Pulmonary artery endothelial cell (primary cell): ENCODE data around the gene GRID2. TPM values are rescaled to one million over a fixed set of nuclear protein-coding genes. Genes with fewer than 3 reads are reported as not detected.
"Not testable (repeated sequence)": the region's sequence is repeated elsewhere in the genome, so short reads cannot be mapped to it uniquely, and the experiment has no call there.

Experiments used
- DNase-seq: peaks from one replicate; pipeline ENCODE4 v3.0.0-alpha.2; 2011; ENCODE audit warnings: low read depth, low spot score
- total RNA-seq: library from RNA; depleted of rRNA; stranded (reverse); fragments of >200 nt; gene quantifications from 2 replicates; pipeline ENCODE4 v1.2.3, GENCODE V29; 2014

Gene GRID2
- total RNA-seq, 1 donor from 2014 or later: not detected

DNA sequence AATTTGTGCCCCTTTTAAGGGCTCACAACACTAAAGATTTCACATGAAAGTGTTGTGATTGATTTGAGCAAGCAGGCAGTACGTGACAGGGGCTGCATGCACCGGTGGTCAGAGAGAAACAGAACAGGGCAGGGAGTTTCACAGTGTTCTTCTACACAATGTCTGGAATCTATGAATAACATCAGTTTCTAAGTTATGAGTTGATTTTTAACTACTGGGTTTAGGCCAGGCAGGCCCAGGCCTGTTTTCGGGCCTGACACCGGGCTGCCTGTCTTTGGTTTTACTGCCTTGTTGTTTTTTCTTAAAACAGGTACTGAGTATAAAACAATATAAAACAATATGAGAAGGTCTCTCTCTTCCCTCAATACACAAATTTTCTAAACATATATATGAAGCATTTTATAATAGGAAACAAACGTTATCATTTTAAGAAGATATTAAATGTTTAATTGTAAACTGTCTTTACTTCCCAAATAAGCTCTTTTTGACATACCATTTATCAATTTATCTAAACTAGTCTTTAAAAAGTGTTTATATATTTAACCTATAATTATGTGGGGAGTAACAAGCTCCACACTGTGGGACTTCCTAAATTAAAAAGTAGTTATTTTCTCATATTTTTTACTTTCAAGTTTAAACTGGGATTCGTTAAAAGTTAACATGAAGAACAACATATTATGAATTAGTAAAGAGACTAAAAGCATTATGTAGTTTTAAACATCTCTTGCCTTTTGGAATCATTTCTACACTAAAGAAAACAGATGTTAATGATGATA, 997.2 kb downstream of the GRID2 start:
- not testable (repeated sequence) for DNase-seq

DNA sequence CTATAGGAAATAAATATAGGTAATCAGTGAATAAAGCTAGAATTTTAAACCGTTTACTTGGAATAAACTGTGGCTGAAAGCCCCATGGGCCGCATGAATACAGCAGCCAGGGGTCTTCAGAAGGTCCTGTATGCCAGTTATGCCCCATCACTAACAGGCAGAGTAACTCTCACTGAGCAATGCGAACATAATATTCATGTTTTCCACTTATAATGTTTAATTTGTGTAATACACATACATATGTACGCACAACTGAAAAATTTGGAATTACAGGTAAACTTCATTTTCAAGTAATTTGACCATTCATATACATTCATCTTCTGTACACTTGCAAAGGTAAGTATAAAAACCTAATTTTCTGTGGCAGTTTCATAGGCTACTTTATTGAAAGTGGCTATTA, 998.5 kb downstream of the GRID2 start:
- DNase-seq: no peak

DNA sequence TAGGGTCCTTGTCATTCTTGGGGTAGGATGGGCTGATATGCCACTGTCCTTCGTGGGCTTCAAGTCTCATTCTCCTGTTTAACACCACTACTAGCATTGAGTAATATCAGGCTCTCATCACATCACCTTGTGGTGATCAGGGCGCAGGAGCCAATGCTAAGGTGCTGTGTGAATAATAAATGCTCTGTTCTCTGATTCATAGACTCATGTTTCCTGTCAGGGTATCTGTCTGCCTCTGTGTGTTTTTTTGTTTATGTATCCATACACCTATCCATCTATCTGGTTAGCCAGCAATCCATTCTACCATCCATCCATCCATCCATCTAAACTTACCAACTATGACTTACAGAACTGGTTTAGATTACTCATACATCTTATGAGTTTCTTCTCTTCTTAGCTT, 999.7 kb downstream of the GRID2 start:
- no peak for DNase-seq

DNA sequence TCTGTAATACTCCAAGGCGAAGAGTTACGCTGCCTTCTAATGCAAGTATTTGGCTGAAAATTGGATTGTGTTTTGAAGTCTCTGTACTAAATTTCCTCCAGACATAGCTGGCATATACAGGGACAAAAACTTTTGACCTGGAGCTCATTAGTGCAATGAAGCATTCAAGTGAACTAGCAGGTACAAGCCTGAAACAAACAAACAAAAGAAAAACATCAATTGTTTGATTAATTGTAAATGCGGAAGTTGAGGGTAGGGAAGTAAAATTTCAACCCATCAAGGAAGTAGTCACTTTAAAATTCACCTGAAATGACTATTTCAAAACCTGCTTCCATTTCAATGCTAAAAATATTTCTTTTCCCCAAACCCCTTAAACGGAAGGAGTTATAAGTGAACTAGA, 1008.5 kb downstream of the GRID2 start:
- no peak for DNase-seq

DNA sequence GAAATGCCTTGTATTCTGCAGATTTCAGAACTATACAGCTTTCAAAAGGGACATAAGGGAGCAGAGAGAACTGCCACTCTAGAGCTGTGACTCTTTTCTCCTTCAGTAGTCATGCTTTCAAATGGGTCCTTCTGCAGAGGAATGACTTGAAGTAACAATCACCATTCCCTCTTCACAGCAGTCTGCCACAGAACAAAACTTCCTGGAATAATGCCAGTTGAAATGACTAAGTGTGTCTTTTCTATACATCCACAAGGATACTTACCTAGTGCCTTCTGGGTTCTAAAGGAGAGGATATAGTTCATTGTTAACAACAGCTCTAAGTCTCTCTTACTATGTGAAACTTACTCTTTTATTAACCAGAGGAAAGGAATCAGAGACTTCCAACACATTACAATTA, 1009.4 kb downstream of the GRID2 start:
- no peak for DNase-seq

DNA sequence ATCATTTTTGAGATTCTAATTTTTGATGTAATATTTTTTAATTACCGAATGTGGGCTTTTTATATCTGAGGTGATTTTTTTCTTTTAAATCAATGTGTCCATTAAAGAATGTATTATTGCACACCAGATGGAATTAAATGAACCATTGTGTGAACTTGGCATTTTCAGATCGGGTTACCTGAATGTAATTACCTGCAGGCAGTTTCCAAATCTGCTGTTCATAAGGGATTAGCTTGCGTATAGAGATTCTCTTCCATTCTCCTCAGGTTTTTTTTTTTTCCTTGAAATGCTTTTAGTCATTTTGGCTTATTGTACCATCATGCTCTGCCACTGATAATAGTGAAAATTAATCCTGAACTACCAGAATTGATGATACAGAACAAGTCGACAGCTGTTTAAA, 1013.3 kb downstream of the GRID2 start:
- no peak for DNase-seq

DNA sequence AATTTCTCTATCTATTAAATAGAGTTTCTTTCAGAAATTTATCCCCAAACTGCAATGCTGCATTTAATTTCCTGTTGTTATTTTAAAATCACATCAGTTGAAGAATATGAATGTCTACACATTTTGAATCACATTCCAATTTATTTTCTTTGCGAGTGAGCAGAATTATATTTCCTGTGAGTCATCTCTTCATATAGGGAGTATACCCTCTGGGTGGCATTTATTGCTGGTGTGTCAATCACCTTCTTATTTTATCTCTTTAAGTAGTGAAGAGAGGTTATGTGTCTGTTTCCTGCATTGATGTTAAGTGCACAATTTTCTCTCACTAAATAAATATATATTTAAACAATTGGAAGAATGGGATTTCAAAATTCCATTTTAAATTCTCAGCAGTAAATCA, 1013.8 kb downstream of the GRID2 start:
- DNase-seq: no peak

DNA sequence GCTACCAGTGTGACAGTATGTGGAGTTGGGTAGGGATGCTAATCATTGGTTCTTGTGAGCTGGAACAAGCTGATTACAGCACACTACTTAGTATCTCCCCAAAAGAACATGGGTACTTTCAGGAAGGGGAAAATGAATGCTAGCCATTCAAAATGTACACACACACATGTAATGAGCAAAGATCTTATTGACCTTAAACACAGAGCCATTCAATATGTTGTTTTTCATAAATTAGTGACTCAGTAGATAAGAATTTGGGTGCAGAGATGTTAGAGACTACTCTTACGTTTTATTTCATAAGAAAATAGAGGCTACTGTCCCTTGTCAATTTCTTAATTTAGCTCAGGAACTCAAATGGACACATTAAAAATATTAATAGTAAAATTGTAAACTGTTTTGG, 1015.3 kb downstream of the GRID2 start:
- no peak for DNase-seq

DNA sequence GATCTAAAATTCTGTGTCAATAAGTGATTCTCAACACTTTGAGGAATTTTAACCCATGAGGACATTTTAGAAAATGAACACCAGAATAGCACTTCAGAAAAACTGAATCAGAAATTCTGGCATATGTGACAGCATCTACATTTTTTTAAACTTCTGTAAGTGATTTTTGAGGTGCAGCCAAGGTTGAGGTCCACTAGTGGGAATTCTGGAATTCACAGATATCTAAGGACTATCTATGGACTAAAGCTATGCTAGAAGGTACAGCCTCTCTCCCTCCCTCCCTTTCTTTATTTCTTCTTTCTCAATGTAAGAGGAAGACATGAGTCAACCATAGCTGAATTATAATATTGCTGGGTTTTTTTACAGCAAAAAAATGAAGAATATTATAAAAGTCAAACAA, 1016.6 kb downstream of the GRID2 start:
- DNase-seq: no peak

DNA sequence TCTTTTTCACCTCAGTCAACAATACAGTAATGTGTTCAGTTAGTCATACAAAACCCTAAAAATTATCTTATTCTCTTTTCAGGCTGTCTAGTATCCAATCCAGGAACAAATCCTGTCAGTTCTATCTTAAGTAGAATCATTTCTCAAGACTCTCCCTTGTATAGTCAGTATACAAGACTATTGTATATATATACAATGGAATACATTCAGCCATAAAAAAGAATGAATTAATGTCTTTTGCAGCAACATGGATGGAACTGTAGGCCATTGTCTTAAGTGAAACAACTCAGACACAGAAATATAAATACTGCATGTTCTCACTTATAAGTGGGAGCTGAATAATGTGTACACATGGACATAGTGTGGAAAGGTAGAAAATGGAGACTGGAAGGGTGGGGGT, 1023.6 kb downstream of the GRID2 start:
- DNase-seq: no peak

DNA sequence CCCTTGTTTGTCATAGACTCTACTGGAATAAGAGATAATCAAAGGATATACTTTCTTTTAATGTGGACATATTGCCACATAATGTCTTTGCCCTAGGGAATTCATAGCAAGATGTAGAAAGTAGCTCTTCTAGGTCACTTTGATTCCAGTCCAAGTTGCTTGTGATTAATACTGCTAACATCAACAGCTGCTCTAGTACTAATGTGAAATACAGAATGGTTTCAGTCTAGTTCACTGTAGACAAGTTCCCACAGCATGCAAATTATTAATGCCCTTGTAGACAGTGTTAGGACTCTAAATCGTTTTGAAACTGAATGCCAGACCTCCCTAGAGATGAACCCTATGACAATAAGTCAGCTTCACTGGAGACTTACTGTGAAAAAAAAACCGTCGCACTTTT, 1030.2 kb downstream of the GRID2 start:
- DNase-seq: no peak

DNA sequence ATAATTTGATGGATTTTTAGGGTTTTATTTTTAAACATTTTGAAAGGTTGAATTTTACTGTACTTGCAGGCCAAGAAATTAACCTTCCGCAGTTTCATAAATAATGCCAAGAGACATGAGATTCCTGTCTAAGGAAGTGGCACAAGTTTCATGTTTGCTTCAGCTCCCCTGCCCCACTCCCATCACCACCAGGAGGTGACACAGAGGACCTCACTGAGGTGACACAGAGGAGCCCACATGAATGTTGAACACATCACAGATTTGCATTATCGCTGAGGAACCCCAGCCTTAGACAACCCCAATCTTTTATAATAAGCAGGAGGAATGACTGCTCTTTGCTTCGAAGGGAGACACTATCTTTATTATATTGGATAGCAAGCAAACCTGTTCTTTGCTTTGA, 1033.4 kb downstream of the GRID2 start:
- no peak for DNase-seq

DNA sequence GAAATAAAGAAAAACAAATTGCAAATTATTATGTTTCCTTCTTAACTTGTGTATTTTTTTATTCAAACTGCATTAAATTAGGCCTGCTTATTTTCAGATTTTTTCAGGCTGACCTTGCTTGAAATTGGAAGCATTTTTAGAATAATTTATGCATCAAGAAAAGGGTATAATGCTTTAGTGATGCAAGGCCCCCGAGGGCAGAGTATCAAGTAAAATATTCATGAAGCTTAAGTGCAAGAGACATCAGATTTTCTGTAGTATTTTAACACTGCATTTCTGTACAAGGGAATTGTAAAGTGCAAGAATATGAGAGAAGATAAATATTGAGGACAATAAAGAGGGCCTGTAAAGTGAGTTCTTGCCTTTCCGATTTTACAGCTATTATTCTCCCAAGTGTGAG, 1039.0 kb downstream of the GRID2 start:
- no peak for DNase-seq

DNA sequence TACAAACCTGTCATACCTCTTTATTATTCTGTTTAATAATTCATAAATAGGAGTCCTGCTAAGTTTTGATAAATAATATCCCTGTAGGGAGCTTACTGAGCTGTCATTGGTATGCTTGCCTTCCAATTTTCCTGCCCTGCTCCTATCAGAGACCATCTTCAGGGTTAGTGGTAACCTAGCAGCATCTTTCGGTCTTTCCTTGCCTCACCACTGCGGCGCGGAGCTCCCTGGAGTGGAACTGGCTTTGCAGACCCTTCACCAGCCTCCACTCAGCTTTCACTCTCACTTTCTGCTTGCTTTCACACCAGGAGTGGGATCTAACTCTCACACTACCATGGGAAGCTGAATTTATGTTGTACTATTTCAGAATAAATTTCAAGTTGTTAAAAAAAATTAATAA, 1043.1 kb downstream of the GRID2 start:
- no peak for DNase-seq

DNA sequence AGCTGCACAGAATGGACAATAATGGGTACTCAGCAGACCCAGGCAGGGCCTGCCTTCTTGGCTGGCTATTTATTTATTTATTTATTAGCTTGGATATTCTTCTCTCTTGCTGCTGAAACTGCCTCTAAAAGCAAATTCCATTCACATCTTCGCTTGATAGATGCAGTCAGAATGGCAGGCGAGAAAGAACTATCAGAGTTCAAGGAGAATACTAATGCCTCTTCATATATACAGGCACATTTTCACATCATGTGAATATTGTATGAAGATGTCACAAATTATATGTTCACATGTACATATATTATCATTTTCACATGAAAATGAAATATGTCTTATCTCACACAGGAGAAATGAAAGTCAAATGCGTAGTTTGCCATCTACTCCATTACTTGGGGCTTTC, 1045.1 kb downstream of the GRID2 start:
- no peak for DNase-seq

DNA sequence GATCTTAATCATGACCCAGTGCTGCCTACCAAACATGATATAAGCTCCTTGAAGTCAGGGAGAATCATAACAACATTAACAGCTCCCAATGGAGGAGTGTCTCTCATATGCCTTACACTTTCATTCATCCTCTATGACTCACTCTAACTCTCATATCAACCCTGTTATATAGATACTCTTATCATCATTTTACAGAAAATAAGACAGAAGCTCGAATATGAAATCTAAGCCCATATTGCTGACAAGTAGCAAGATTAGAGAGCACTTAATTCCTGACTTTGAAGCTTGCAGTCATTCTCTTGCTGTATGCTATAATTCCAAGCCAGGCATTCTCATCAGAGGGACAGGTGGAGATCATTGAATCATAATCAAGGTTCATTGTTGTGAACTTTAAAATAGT, 1048.1 kb downstream of the GRID2 start:
- DNase-seq: no peak

DNA sequence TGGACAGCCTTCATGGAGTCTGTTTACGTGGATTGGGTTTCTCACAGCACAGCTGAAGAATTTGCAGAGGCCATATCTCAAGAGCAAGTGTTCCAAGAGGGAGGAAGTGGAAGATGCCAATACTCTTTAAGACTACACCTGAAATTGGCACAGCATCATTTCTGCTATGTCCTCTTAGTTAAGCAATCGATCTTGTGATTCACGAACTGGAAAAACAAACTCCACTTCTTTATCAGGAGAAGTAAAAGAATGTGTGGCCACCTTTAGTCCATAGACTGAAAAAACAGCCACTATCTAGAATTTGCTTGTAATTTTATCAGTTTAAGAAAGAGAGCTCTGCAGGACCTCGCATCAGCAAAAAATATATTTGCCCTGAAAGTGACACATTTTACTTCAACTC, 1051.6 kb downstream of the GRID2 start:
- DNase-seq: no peak

DNA sequence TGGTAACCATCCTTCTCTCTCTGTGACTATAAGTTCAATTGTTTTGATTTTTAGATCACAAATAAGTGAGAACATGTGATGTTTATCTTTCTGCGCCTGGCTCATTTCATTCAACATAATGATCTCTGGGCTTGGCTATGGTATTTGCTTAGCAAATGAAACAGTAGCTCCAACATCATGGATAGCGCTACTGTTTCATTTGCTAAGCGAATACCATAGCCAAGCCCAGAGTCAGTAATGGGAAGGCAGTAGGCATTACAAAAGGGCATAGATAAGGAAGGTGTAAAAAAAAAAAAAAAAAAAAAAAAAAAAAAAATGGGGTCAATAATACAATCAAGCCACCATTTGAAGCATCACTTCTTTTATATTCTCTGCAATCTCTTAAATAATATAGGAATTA, 1055.8 kb downstream of the GRID2 start:
- no peak for DNase-seq

DNA sequence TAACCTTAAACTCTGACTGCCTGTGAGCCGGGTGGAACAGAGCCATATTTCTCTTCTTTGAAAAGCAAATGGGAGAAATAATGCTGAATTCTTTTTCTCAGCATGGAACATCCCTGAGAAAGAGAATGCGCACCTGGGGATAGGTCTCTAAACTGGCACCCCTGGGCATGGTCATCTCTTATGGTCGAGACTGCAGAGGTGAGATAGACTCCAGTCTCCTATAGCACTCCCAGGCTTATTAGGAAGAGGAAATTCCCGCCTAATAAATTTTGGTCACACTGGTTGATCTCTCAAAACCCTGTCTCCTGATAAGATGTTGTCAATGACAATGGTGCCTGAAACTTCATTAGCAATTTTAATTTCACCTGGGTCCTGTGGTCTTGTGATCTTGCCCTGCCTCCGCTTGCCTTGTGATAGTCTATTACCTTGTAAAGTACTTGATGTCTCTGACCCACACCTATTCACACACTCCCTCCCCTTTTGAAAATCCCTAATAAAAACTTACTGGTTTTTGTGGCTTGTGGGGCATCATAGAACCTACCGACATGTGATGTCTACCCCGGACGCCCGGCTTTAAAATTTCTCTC, 1062.5 kb downstream of the GRID2 start:
- not testable (repeated sequence) for DNase-seq

DNA sequence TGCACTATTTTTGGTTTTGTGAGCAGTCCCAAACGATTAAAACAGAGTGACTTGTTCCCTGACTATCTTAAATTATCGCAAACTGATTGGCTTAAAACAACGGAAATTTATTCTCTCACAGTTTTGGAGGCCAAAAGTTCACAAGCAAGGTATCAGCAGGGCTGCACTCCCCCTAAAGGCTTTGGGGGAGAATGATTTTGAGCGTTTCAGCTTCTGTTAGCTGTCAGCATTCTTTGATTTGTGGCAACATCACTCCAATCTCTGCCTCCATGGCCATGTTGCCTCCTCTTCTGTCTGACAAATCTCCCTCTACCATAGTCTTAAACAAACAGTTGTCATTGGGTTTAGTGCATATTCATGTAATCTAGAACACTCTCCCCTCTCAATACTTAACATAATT, 1065.2 kb downstream of the GRID2 start:
- DNase-seq: no peak

DNA sequence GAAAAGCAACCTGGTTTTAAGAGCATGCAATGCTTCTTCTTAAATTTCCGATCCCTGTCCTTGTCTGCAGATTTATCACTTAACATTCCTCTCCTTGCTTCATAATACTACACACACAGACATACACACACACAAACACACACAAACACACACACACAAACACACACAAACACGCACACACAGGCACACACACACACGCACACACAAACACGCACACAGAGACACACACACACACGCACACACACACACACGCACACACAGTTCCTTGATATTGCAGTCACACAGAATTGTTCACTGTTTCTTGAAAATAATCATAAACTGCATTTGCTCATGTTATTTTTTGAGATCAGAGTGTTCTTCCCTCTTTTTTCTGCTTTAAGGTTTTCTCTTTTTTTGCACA, 1066.5 kb downstream of the GRID2 start:
- DNase-seq: no peak

DNA sequence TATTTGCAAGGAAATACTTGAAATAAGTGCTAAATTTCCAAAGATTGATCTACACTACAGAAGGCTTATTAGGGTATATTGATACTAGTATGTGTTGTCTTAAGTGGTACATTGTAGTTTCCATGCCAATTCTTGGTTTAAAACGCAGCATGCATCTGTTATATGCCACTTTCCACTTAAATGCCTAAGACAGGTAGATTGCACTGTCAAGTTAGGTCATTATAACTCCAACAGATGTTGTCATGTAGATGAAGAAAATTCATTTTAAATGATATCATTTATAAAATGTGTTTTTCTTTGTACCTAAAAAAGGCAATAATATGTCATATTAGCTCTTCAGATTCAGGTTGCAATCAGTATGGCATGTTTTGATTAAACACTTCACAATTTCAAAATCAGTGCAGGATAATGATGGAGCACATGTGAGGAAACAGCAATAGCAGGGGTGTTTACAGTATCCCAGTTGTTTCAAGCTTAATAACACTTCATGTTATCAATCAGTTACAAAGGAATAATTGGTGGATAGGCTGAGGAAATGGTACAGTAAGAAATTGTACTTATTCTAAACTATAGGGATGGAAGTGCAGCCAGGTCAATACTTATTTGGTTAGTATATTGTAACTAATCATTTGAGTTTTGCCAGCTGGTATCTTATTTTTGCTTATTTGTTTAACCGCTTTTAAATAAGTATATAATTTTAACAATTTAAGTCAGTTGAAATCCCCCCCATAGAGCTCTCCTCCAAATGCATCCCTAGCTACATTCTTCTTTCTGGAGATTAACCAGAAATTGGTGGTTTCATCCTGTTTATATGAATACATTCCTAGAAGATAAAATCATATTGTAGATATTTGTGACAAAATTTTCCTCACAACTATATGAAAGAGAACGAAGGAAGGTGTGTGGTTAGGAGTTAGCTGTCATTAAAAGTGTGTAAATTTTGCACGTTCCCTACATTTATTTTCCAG, 1070.4 kb downstream of the GRID2 start:
- DNase-seq: no peak
